SK-N-SH (cell line): ENCODE results near the gene TPM3.
"Not testable (repeated sequence)": the region's sequence is repeated elsewhere in the genome, so short reads cannot be mapped to it uniquely, and the experiment has no call there.

ENCODE experiments used
- CTCF ChIP-seq: fragments of 200-600 bp; sonication (generic); IDR thresholded peaks from 2 replicates; pipeline ENCODE4 v1.6.1; 2017; ENCODE audit warnings: antibody characterized with exemption, mild to moderate bottlenecking, moderate library complexity
- EP300 ChIP-seq, 2 experiments: IDR thresholded peaks; 2 replicates each; pipeline versions ENCODE4 v1.4.0 to v1.6.1; 2012; ENCODE audit warnings: borderline replicate concordance in 1 of 2, low read depth in 1 of 2, low read length in 1 of 2
- EZH2phosphoT487 ChIP-seq: fragments of 200-600 bp; sonication (generic); IDR thresholded peaks from 2 replicates; pipeline ENCODE4 v1.6.1; 2017; ENCODE audit warnings: low read depth, mixed run types, mild to moderate bottlenecking, antibody characterized with exemption, moderate library complexity, borderline replicate concordance
- GABPA ChIP-seq: IDR thresholded peaks from 2 replicates; pipeline ENCODE4 v1.4.0; 2012; ENCODE audit warnings: low read depth, mild to moderate bottlenecking
- JUND ChIP-seq: IDR thresholded peaks from 2 replicates; pipeline ENCODE4 v1.4.0; 2012
- MAX ChIP-seq: IDR thresholded peaks from 2 replicates; pipeline ENCODE4 v1.4.0; 2012; ENCODE audit warnings: low read depth
- MEF2A ChIP-seq: IDR thresholded peaks from 2 replicates; pipeline ENCODE4 v1.4.0; 2012; ENCODE audit warnings: low read depth, borderline replicate concordance
- MXI1 ChIP-seq: IDR thresholded peaks from 2 replicates; pipeline ENCODE4 v1.6.1; 2012; ENCODE audit warnings: mild to moderate bottlenecking, low read depth, low read length, improper control_type of control experiment
- PBX3 ChIP-seq: IDR thresholded peaks from 2 replicates; pipeline ENCODE4; 2012
- POLR2AphosphoS5 ChIP-seq: IDR thresholded peaks from 2 replicates; pipeline ENCODE4 v1.6.1; 2012; ENCODE audit warnings: low read depth, low read length
- RAD21 ChIP-seq: IDR thresholded peaks from 2 replicates; pipeline ENCODE4 v1.6.1; 2012; ENCODE audit warnings: mild to moderate bottlenecking, low read length
- RCOR1 ChIP-seq: fragments of 150-350 bp; IDR thresholded peaks from 2 replicates; pipeline ENCODE4 v1.6.1; 2017; ENCODE audit warnings: antibody characterized with exemption, low read length
- REST ChIP-seq: IDR thresholded peaks from 2 replicates; pipeline ENCODE4 v1.6.1; 2012; ENCODE audit warnings: mild to moderate bottlenecking, low read depth, low read length, moderate library complexity
- RXRA ChIP-seq: IDR thresholded peaks from 2 replicates; pipeline ENCODE4 v1.4.0; 2012; ENCODE audit warnings: low read depth, mild to moderate bottlenecking, borderline replicate concordance

GRCh38 chr1:154147505-154147904 is 44.4 kb downstream of the TPM3 start:
- not testable (repeated sequence) for TF ChIP-seq RCOR1; CTCF; POLR2AphosphoS5; RAD21; JUND; MEF2A; PBX3; MAX; REST; EP300 (IDR thresholded peaks at IDR 0.05; ENCODE audit: borderline replicate concordance in 1 of 2, low read depth in 1 of 2, low read length in 1 of 2); EZH2phosphoT487; RXRA; GABPA; MXI1
